ENCODE data around the gene DRC1. TPM values are rescaled to one million over a fixed set of nuclear protein-coding genes. Genes with fewer than 3 reads are reported as not detected.

DRC1 gene
- total and polyA plus RNA-seq, 2 donors (not counting 1 experiment from before 2014, with no cell fraction given) = under 0.01 to 0.10 TPM

GRCh38 chr2:26494199-26494598 is 92.5 kb downstream of the DRC1 start:
- Histone ChIP-seq H3K4me1 (ENCODE audit: control insufficient read depth, extremely low read depth, insufficient read depth, low read length) (no peaks in the 10 kb centered on the region), H3K9me3 (ENCODE audit: control insufficient read depth, insufficient read depth, low read depth, low read length) (no peaks in the 10 kb centered on the region), H2AFZ (ENCODE audit: low read length) (no peak overlapping the region), H3K4me3 (replicated peaks in 1 of 4; ENCODE audit: control extremely low read depth in 1 of 4, insufficient read depth in 1 of 4, low read depth in 3 of 4, low read length in 4 of 4) (no peak overlapping the region), H3K36me3 (ENCODE audit: control insufficient read depth, insufficient read depth, low read length) (no peaks in the 10 kb centered on the region), H4K20me1 (ENCODE audit: control insufficient read depth, extremely low read depth, insufficient read depth, low read length) (no peaks in the 10 kb centered on the region), H3K79me2 (ENCODE audit: control insufficient read depth, insufficient read depth, low read length) (no peaks in the 10 kb centered on the region), H3K4me2 (ENCODE audit: extremely low read depth, insufficient read depth, low read length) (no peak overlapping the region), H3K27ac (ENCODE audit: insufficient read depth, low read length) (no peak overlapping the region), H3K9ac (ENCODE audit: insufficient read depth, low read length) (no peak overlapping the region), H3K27me3 (ENCODE audit: control insufficient read depth, insufficient read depth, low read length) (peaks cover 9% of the 10 kb centered on the region)
- DNase-seq (ENCODE audit: low read depth in 2 of 2) = no peak
- TF ChIP-seq CTCF (conservative IDR thresholded peaks at IDR 0.05 in 1 of 2, IDR thresholded peaks at IDR 0.05 in 1 of 2; ENCODE audit: low read depth in 1 of 2, low read length in 2 of 2) (no peak), EZH2 (IDR thresholded peaks at IDR 0.05; ENCODE audit: low read length, missing control alignments) (no peak)

- Histone ChIP-seq H3K79me2 (ENCODE audit: control insufficient read depth, insufficient read depth, low read length) (no peaks in the 10 kb centered on the region), H2AFZ (ENCODE audit: low read length) (no peak overlapping the region), H4K20me1 (ENCODE audit: control insufficient read depth, extremely low read depth, insufficient read depth, low read length) (no peaks in the 10 kb centered on the region), H3K27ac (ENCODE audit: insufficient read depth, low read length) (no peak overlapping the region), H3K9me3 (ENCODE audit: control insufficient read depth, insufficient read depth, low read depth, low read length) (no peaks in the 10 kb centered on the region), H3K9ac (ENCODE audit: insufficient read depth, low read length) (no peak overlapping the region), H3K27me3 (ENCODE audit: control insufficient read depth, insufficient read depth, low read length) (peaks cover 9% of the 10 kb centered on the region), H3K4me2 (ENCODE audit: extremely low read depth, insufficient read depth, low read length) (no peak overlapping the region), H3K36me3 (ENCODE audit: control insufficient read depth, insufficient read depth, low read length) (no peaks in the 10 kb centered on the region), H3K4me1 (ENCODE audit: control insufficient read depth, extremely low read depth, insufficient read depth, low read length) (no peaks in the 10 kb centered on the region), H3K4me3 (replicated peaks in 1 of 4; ENCODE audit: control extremely low read depth in 1 of 4, insufficient read depth in 1 of 4, low read depth in 3 of 4, low read length in 4 of 4) (no peak overlapping the region)
- DNase-seq (ENCODE audit: low read depth in 2 of 2) = no peak
- TF ChIP-seq CTCF (conservative IDR thresholded peaks at IDR 0.05 in 1 of 2, IDR thresholded peaks at IDR 0.05 in 1 of 2; ENCODE audit: low read depth in 1 of 2, low read length in 2 of 2) (no peak), EZH2 (IDR thresholded peaks at IDR 0.05; ENCODE audit: low read length, missing control alignments) (no peak)
Measured at GRCh38 chr2:26494891-26495290, 93.2 kb downstream of the DRC1 start.

GRCh38 chr2:26495705-26496297 is 94.1 kb downstream of the DRC1 start:
- H2AFZ ChIP-seq (ENCODE audit: low read length) = no peak overlapping the region
- H3K79me2 ChIP-seq (ENCODE audit: control insufficient read depth, insufficient read depth, low read length) = no peaks in the 10 kb centered on the region
- no peaks in the 10 kb centered on the region for H3K9me3 ChIP-seq (ENCODE audit: control insufficient read depth, insufficient read depth, low read depth, low read length)
- H3K9ac ChIP-seq (ENCODE audit: insufficient read depth, low read length) = no peak overlapping the region
- H3K4me2 ChIP-seq (ENCODE audit: extremely low read depth, insufficient read depth, low read length) = no peak overlapping the region
- no peaks in the 10 kb centered on the region for H3K4me1 ChIP-seq (ENCODE audit: control insufficient read depth, extremely low read depth, insufficient read depth, low read length)
- H3K4me3 ChIP-seq (replicated peaks in 1 of 4; ENCODE audit: control extremely low read depth in 1 of 4, insufficient read depth in 1 of 4, low read depth in 3 of 4, low read length in 4 of 4) = no peak overlapping the region
- H4K20me1 ChIP-seq (ENCODE audit: control insufficient read depth, extremely low read depth, insufficient read depth, low read length) = no peaks in the 10 kb centered on the region
- H3K36me3 ChIP-seq (ENCODE audit: control insufficient read depth, insufficient read depth, low read length) = no peaks in the 10 kb centered on the region
- DNase-seq (ENCODE audit: low read depth in 2 of 2) = peak in 1 of 2 donors; percentile 40
- no peak overlapping the region for H3K27ac ChIP-seq (ENCODE audit: insufficient read depth, low read length)
- peaks cover 11% of the 10 kb centered on the region for H3K27me3 ChIP-seq (ENCODE audit: control insufficient read depth, insufficient read depth, low read length)
- TF ChIP-seq EZH2 (IDR thresholded peaks at IDR 0.05; ENCODE audit: low read length, missing control alignments) (no peak), CTCF (conservative IDR thresholded peaks at IDR 0.05 in 1 of 2, IDR thresholded peaks at IDR 0.05 in 1 of 2; ENCODE audit: low read depth in 1 of 2, low read length in 2 of 2) (no peak)
